CD4-positive, alpha-beta T cell treated with Interleukin-10 for 1 hour (primary cell): ENCODE results near the gene DVL3.
"Not testable (repeated sequence)": the region's sequence is repeated elsewhere in the genome, so short reads cannot be mapped to it uniquely, and the experiment has no call there.

ENCODE experiments used
- DNase-seq: peaks from one replicate; pipeline ENCODE4 v3.0.0-alpha.2; 2020

Gene DVL3

DNA sequence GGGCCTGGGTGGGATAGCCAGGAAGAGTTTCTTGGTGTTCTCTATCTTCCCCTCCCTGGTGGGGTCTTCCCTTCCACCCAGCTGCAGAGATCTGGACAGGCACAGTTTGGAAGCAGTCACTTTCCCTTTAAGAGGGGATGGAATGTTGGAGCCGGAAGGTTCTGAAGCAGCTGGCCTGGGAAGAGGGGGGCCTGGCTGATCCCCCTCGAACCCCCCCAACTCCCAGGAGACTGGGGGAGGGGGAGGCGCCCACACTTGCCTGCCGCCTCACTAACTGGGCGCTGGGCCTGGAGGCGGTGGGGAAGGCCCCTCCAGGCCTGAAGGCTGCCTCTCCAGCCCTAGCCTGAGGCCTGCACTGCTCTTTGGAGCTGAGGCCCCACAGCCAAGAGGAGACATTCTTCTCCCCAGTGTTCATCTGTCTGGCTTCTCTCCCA is 1.4 kb downstream of the DVL3 start:
- no peak for DNase-seq

DNA sequence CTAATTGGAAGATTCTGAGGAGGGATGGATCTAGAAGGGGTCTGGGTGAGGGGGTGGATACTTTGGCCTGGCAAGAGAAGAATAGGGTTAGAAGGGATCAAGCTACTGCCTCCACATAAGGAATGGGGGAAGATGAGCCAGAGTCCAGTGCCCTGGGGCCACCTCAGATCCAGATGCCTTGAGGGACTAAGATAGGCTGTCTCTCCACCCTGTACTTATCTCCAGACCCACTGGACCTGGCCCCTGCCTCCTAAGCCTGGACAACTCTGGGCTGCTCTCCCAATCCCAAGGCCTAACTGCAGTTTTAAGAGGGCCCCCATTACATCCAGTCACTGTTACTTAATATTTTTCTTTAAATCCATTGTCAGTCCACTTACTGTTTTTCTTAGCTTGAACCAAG is 2.0 kb downstream of the DVL3 start:
- DNase-seq = no peak

DNA sequence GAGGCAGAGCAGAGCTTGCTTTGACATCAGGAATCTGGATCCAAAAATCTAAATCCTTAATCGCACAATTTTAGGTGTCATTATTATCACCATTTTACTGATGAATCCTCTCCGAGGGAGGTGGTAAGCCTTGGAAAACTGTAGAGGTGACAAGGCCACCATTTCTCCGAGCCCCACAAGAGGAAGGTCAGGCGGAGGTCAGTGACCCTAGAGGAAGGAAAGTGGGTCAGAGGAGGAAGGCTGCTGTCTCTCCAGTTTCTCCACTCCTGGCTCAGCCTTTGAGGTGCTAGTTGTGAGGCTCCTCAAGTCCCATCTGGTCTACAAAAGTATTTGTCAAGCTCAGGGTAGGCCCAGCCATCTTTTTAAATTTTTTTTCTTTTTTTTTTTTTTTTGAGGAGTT is 3.2 kb downstream of the DVL3 start:
- DNase-seq = no peak

DNA sequence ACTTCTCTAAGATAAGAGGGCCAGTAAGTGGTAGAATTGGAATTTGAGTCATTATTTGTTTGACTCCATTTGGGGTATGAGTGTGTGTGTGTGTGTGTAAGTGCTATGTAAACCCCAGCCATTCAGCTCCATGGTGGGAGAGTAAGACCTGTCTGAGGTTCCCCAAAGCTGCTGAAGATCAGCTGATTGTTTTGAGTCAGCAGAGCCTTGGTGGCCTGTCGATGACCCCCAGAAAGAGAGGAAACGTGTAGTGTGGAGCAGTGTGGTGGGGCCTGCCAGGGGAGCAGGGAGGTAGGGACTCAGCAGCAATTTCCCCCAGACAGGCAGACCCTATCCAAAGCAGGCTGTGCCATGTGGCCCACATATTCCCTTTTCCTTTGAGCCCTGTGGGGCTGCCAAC is 5.3 kb downstream of the DVL3 start:
- no peak for DNase-seq

DNA sequence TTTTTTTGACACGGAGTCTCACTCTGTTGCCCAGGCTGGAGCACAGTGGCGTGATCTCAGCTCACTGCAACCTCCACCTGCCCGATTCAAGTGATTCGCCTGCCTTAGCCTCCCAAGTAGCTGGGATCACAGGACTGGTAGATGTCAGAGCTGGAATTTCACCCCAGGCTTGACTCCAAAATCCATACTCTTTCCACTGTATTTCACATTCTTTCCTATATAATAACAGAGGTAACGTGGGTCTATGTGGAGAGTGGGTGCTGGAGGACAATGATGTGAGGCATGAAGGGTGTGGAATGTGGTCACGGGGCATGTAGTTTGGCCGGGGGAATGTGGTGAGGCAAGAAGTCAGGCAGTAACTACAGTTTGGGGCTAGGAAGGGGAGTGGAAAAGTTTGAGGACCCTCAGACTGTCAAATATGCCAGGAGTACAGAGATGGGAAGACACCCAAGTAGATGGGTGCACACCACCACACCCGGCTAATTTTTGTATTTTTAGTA is 7.4 kb downstream of the DVL3 start:
- DNase-seq = not testable (repeated sequence)

DNA sequence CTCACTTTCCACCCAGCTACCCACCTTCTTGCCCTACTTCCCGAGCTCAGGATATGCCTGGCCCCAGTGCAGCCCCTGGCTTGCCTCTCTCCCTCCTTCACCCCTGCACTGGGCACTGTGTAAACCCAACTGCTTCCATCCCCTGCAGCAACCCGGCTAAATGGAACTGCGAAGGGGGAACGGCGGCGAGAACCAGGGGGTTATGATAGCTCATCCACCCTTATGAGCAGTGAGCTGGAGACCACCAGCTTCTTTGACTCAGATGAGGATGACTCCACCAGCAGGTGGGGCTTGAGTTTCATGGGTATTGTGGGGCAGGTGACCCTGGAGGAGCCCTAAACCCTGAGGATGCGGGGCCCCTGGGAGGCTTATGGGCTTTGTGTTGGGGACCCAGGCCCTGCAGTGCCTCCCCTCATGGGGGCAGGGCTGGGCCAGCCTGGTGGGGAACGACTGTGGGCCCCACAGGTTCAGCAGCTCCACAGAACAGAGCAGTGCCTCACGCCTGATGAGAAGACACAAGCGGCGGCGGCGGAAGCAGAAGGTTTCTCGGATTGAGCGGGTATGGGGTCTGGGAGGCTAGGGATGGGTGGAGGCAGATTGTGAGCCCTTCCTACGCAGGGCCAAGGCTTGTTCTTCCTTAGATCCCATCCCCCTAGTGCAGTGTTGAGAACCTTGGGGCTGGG is 9.6 kb downstream of the DVL3 start:
- DNase-seq = no peak

DNA sequence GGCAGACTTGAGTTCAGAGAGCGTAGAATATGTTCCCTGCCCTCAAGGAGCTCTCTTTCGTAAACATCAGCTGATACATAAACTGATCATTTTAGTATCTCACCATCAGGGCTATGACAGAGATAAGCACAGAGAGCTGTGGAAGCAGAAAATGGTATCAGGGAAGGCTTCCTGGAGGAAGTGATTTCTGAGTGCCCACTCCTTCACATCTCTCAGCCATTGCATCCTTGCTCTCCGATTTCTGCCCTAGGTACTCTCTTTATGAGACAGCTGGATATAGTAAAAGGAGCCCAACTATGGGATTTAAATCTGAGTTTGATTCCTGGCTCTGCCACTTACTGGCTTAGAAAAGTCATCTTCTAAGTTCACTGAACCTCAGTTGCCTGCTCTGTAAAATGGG is 10.4 kb downstream of the DVL3 start:
- no peak for DNase-seq

DNA sequence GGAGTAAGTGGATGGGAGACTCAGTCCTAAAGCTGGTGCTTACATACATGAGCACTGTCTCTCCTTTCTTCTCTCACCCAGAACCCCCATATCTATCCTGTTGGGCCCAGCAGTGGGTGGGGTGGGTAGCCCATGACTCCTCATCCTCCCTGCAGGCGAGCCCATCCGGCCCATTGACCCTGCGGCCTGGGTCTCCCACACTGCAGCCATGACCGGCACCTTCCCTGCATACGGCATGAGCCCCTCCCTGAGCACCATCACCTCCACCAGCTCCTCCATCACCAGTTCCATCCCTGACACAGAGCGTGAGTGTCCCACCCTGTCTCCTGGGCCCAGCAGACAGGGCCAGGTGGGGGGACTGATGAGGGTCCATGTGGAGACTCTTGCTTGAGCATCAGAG is 11.5 kb downstream of the DVL3 start:
- no peak for DNase-seq

DNA sequence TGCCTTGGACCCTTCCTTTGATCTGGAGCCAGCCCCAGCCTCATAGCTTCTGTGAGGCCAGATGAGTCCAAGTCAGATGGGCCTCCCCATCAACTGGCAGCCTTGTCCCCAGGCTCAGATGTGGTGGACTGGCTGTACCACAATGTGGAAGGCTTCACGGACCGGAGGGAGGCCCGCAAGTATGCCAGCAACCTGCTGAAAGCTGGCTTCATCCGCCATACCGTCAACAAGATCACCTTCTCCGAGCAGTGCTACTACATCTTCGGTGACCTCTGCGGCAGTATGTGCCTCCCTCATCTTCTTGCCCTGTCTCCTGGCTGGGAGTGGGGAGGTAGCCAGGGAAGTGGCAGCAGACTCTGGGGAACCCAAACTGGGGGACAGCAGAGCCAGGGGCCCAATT is 12.6 kb downstream of the DVL3 start:
- DNase-seq = no peak

DNA sequence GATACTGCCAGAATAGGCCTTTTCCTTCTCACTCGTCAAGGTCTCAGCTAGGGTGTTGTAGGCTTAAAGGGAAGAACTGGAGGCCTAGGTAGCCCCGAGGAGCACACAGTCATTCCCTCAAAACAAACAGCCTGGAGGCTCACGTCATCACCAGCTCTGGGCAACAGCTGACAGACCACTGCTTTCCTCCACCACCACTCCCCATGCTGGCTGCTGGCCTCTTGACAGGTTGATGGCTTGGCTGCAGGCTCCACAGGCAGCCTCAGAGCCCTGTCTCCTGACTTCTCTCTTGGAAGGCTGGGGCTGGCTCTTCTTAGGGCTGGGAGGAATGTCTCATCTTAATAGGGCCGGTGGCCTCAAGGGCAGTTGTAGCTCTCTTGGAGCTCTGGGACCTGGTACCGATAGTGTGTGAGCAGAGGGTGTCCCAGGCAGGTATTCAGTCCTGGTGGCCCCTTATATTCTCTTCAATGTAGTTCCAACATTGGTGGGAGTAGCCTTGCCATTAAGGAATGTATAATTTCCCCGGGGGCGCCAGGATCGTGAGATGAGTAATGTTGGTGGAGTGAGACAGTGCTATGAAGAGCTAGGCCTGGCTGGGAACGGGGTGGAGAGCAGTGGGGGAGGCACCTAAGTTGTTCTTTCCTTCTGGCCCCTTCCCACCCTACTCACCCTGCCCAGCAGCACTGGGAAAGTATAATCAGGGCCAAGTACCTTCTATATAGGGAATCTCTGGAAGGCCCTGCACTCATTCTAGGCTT is 13.4 kb downstream of the DVL3 start:
- DNase-seq = no peak

DNA sequence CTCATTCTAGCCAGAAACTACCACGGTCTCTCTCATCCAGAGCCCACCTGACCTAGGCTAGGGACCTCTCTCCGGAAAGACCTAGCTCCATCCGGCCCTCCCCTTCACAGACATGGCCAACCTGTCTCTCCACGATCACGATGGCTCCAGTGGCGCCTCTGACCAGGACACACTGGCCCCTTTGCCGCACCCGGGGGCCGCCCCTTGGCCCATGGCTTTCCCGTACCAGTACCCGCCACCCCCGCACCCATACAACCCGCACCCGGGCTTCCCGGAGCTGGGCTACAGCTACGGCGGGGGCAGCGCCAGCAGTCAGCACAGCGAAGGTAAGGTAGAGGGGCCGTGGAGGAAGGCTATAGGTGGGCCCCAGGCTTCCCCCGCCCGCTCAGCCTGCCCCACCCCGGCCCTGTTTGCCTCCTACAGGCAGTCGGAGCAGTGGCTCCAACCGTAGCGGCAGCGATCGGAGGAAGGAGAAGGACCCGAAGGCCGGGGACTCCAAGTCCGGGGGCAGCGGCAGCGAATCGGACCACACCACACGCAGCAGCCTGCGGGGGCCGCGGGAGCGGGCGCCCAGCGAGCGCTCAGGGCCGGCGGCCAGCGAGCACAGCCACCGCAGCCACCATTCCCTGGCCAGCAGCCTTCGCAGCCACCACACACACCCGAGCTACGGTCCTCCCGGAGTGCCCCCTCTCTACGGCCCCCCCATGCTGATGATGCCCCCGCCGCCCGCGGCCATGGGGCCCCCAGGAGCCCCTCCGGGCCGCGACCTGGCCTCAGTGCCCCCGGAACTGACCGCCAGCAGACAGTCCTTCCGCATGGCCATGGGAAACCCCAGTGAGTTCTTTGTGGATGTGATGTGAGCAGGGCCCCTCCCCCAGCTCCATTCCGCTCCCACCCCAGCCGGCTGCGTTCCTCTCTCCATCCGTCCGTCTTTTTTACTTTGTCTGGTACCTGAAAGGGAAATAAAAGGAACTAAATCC is 15.0 kb downstream of the DVL3 start:
- no peak for DNase-seq

DNA sequence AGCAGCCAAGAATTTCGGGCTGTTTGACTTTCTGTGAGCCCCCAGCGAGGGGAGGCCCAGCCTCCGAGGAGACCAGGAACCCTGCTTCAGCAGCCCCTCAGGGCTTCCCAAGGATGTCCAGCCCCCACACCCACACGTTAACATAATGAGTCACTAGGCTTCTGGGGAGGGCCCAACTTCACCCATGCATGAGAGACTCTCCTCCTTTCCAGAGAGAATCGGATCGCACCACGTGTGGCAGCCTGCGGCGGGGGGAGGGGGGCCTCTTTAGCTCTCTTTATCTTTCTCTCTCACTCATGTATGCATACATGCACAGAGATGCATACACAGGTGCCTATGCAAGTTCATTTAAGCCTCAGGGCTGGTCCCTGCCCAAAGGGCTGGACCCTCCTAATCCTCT is 16.4 kb downstream of the DVL3 start:
- no peak for DNase-seq

DNA sequence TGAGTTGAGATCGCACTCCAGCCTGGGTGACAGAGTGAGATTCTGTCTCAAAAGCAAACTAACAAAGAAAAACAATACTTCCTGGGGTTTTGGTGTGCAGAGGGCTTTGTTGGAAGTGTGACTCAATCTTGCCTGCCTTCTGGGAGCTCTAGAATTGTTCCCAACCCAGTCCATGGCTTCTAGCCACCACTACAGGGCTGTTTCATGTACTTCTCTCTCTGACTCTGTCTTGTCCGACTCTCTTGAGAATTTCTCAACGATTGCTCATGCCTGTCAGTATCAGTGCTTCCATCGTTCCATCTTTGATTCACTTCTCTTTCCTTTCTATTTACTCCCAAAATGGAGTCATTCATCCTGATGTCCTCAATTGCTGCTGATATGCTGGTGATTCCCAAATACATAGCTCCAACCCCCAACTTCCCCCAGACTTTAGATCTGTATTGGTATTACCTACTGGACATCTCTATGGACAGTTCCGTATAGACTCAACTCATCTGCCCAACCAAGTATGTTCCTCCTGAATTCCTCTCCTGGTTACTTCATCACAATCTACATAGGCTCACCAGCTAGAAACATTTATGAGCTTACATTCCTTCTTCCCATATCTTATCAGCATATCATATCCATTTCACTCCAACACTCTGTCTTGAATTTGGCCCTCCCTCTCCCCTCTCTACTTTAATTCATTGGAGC is 17.6 kb downstream of the DVL3 start:
- DNase-seq = no peak

DNA sequence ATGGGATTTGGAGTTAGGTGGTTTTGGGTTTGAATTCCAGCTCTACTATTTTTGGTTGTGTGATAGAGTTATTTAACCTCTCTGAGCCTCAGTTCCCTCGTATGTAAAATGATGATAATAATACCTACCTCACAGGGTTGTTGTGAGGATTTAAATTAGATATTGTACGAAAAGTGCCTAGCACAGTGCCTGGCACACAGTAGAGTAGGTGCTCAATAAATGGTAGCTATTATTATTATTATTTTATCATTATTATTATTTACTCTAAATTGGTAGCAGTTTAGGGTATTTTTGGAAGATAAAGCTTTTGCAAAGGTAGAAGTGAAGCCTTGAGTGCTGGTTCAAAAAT is 18.2 kb downstream of the DVL3 start:
- no peak for DNase-seq

DNA sequence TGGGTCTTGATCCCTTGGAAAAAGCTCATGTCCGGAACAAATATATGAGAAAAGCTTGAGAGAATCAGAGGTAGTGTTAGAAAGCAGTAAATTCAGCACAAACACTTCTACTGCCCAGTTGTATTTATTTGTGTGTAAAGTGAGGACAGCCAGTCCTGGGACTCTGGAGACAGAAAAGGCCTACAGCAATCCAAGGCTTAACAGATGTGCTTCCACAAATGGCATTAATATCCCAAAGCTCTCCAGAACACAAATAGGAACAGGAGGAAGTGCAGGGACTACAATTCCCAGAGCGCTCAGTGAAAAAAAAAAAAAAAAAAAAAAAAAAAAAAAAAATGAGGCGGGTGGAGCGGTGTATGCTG is 19.1 kb downstream of the DVL3 start:
- DNase-seq = no peak

DNA sequence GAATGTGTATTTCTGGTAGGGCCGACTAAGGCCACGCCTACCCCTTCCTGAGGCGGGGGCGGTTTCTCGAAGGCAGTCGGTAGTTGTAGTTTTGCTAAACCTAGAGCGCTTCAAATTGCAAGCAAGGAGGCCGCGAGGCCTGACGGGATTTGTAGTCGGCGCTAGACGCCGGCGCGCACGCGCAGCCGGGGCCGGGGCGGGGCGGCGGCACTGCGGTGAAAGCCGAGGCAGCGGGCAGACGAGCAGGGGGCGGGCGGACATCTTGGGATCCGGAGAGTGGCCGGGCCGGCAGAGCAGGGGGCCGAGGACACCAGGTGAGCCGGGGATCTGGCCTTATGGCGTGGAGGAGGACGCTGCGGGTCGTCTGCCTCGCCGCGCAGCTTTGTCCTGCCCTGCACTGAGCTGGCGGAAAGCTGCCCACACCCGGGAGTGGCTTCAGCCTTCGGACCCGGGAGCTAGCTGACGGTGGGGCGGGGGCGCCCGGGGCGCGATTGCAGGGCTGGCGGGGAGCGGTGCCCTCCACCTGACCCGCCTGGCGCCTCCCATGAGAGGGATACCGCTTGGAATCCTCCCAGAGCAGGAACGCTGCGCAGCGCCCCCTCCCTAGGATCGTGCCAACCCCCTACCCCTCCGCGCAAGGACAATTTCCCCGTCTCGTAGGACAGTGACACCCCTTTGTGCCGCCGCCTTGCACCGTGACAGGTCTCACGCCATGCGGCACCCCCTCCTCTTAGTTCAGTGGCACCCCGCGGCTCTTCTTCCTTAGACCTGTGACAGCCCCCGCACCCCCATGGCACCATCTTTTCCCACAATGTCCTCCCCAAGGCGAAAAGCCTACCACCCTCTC is 19.7 kb downstream of the DVL3 start, which contains the start of gene AP2M1:
AP2M1 (plus strand) TSS at position 210 of the 847 bp plus-strand sequence. CDS start 2,139 bp downstream, outside the sequence.
- peak; percentile 99 for DNase-seq

DNA sequence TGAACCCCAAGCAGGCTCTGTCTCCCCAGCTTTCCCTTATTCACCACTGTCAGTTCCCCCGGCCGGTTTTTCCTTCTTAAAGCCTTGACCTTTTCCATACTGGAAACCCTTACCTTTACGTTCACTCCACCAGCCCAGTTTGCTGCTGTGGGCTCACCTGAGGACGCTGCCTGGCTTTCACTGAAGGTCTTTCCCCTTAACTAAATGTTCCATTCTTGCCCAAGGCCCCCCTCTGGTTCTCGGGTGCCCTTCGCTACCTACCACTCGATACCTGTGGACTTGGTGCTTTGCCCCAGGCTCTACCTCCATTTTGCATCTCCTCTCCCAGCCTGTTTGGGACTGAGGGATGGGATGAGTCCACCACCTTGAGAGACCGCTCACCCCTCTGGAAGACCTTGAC is 20.3 kb downstream of the DVL3 start:
- DNase-seq = no peak

DNA sequence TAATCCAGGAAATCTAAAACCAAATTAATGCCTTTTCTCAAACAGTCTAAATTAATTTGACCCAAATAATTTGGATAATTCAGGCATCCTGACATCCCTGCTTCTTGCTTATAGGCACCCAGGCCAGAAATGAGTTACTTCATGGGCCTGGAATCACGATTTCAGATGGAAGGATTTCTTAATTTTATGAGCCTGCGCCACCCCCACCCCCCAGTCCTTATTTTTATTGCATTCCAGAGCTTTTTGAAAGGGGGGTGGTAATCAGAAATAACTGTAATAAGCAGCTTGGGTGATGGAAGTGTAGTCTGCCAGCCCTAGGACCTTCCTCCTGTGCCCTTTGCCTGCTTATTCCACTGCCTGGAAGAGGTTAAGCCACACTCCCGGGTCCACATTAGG is 20.8 kb downstream of the DVL3 start:
- DNase-seq = no peak

DNA sequence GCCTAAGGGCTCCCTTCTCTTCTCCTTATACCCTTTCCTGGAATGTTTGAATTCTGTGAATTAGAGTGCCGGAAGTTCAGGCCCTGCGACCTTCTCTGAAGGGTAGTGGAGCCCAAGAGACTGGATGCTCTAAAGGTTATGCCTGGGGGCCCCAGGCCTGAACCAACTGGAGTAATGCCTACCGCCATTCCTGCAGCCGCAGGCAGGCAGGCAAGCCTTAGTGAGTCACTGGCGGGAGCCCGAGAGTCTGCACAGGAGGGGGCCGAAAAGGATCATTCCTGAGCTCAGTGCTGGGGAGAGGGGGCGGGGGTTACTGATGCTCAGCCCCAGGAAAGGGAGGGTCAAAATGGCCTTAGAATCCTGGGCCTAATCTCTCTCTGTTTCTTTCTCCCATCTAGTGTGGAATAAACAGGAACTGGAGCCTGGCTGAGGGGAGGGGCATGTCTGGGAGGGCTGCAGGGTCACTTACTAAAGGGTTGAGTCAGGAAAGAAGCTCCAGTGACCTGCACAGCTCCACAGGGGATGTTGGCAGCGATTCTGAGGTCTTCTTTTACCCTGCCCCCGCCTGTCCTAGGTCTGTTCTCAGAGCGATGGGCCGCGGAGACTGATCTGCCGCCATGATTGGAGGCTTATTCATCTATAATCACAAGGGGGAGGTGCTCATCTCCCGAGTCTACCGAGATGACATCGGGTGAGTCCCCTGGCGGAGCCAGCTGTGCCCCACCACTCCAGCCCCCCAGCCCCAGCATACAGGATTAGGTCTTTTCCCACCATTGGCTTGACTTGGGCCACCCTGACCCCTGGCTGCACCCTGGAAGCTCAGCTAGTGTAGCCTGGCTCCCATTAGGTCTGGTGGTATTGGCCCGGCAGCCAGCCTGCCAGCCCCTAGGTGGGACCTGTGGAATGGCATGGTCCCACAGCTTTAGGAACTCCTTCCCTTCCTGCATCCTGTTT is 21.5 kb downstream of the DVL3 start:
- no peak for DNase-seq

DNA sequence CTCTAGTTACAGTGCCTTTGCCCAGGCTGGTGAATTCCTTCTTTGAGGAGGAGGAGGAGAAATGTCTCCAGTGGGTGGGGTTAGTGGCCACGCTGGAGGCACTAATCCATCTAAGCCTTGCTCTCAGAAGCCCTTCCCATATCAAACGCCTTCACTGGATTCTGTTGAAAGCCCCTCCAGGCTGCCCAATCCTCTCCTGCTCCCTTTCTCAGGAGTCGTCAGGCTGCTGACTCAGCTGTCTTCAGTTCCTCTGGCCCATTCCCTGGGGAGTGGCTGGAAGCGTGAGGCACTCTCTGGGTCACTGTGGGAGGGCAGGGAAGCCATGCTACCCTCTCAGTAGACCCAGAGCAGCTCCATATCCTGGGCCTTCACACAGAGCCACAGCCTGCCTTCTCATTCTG is 22.2 kb downstream of the DVL3 start:
- no peak for DNase-seq
